ENCODE measurements around the gene ECI2.

DNA sequence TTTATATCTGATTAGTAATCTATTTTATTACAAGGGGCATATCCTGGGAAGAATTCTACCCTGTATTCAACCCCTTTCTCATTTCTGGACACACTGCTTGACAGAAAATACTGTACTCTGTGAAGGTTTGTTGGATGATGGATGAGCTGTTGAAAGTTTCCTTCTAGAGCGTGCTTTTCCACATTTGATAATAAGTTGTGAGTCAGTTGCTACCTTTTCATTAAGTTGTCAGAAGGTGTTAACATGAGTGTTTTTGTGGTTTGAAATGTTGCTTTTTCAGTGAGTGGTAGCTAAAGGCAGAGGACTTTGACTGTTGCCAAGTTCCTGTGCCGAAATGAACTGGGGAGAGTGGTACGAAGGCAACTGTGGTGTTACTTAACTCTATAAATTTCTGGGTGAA lies 3.9 kb upstream of the ECI2 start:
- TF ChIP-seq, protein P1, sequence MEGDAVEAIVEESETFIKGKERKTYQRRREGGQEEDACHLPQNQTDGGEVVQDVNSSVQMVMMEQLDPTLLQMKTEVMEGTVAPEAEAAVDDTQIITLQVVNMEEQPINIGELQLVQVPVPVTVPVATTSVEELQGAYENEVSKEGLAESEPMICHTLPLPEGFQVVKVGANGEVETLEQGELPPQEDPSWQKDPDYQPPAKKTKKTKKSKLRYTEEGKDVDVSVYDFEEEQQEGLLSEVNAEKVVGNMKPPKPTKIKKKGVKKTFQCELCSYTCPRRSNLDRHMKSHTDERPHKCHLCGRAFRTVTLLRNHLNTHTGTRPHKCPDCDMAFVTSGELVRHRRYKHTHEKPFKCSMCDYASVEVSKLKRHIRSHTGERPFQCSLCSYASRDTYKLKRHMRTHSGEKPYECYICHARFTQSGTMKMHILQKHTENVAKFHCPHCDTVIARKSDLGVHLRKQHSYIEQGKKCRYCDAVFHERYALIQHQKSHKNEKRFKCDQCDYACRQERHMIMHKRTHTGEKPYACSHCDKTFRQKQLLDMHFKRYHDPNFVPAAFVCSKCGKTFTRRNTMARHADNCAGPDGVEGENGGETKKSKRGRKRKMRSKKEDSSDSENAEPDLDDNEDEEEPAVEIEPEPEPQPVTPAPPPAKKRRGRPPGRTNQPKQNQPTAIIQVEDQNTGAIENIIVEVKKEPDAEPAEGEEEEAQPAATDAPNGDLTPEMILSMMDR (IDR thresholded peaks at IDR 0.05): no peak
- no peak for TF ChIP-seq POLR2A (IDR thresholded peaks at IDR 0.05)
